Esophagus muscularis mucosa (tissue), 2 donors: ENCODE measurements around the gene TRIM9.

Experiments
- POLR2A ChIP-seq: fragments of 450-650 bp; IDR thresholded peaks from one replicate; pipeline ENCODE4 v1.6.1; 2017; ENCODE audit warnings: antibody characterized with exemption, moderate library complexity, mild to moderate bottlenecking, low read depth
- POLR2AphosphoS5 ChIP-seq, 2 donors: sonication (generic); formaldehyde crosslinking; IDR thresholded peaks; one replicate each; pipeline ENCODE4 v1.6.1; 2017; ENCODE audit warnings: antibody characterized with exemption in 2 of 2

DNA sequence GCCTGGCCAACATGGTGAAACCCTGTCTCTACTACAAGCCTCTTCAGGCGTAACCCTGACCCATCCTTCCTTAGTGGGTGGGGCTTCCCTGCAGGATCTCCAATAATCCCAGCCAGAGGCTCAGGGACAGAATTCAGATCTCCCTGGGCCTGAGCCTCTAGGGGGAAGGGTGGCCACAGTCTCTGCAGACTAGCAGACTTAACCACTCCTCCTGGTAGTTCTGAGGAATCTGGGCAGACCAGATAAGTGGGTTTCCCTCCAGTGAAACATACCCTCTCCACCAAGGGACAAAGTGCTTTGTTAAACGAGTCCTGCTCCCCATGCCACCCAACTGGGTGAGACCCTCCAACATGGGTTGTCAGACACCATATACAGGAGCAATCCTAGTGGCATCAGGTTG lies 36.6 kb upstream of the TRIM9 start:
- TF ChIP-seq POLR2AphosphoS5 (IDR thresholded peaks at IDR 0.05) = no peak
- TF ChIP-seq POLR2A = no peak
